ENCODE measurements around the gene ZNF785. TPM values are rescaled to one million over a fixed set of nuclear protein-coding genes. Genes with fewer than 3 reads are reported as not detected.

Gene ZNF785
- total RNA-seq = 3.2 and 4.3 TPM in 2 replicates

DNA sequence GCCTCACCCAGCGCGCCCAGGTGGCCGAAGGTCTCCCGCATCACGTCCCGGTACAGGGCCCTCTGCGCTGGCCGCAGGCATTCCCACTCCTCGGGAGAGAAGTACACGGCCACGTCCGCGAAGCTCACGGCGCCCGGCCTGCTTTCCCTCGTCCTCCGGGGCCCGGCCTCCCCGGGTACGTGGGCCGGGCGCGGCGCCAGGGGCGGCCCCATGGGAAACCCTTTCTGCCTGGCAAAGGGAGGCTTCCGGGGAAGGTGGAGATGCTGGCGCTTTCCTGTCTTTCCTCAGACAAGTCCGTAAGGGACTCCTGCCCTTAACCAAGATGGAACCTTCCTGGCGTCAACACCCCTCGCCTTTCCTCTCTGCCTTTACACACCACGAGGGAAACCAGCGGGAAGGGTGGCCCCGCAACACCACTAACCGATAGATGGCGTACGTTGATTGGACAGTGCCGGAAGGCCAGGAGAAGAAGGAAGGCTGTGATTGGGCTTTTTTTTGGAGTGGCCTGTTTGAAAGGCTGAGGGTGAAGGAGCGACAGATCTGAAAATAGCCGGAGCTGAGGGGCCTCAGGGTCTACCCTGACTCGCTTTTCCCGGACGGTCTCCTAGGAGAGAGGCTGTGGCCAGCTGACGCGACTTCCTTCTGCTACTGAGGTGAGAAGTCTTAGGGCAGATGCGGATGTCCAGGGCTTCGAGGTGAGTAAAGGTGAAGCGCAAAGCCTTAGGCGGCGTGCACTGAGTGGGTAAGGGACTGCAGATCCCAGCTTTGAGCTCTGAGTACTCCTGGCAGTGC, at the start of gene ZNF785:
Gene ZNF785, minus strand, starts transcription at position 298 of the 792 bp plus-strand sequence. Its CDS starts 86 bp downstream, at position 212.

GRCh38 chr16:30609926-30610839, 24.7 kb upstream of the ZNF785 start, which contains the start of gene ZNF689:
Gene ZNF689 (minus strand): TSS chr16:30610389. CDS start chr16:30610041, 348 bp downstream.

DNA sequence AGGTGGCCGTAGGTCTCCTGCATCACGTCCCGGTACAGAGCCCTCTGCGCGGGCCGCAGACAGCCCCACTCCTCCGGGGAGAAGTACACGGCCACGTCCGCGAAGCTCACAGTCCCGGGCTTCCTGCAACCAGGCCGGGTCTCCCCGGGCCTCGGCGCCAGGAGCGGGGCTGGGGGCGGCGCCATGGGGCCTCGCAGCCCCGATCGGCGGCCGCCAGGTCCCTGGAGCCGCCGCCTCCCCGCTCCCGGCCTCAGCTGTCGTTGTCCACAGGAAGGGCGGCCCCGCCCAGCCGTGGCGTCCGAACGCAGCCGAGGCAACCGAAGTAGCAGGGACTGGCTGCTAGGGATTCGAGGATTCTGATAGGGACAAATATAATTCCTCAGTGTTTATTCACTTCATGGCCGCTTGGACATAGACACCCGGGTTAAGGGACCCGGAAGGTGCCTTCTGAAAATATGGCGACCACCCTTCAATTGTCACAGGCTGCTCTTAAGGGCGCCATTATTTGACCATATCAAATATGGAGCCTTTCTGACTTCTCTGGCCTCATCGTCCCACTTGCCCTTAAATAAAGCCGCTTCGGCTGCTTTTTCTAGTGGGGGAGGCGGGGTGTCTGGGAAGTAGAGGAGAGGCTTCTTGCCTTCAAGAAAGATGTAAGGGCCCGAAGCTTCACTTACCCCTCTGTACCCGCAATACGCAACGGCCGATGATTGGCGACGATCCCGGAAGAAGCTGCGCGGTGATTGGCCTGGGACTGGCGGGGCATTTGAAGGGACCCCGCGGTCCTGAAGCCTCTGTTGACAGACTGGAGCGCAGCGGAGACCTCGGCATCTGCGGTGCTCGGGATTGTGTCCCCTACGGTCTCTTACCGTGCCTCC, 13.8 kb downstream of the ZNF785 start, which contains the start of gene ZNF688:
Gene ZNF688, minus strand, starts transcription at position 270 of the 878 bp plus-strand sequence. Its CDS starts 85 bp downstream, at position 185.

DNA sequence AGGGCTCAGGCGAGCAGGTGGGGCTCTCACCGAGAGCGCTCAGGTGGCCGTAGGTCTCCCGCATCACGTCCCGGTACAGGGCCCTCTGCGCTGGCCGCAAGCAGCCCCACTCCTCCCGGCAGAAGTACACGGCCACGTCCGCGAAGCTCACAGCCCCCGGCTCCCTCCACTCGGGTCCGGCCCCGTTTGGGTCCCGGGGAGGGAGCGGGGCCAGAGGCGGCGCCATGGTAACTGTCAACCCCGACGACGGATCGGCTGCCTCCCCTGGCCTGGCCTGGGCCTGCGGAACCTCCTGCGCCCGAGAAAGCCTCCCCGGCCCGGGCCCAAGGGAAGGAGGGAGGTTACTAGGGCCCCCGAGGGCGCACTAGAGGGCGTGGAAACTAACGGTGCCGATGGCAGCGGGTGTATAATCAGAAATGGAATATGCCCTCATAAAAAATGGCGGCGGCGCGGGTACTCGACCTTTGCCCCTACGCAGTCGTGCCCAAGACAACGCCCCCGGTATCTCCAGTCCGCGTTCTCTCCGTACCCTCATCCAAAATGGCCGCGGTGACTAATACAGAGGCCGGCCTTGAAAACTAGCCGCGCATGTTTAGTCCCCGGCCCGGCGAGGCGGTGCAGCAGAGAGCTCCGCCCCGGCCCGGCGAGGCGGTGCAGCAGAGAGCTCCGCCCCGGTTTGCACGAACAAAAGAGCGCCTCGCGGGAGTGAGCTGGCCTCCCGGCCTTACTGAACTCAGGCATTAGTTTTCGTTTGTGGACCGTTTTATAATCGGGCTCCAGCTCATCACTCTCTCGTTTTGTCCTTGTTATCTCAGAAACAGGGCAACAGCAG, 27.3 kb downstream of the ZNF785 start, which contains the start of gene ZNF764:
Gene ZNF764, minus strand, starts transcription at position 418 of the 832 bp plus-strand sequence. Its CDS starts 192 bp downstream, at position 226.

GRCh38 chr16:30534368-30535105, 51.0 kb downstream of the ZNF785 start, which contains the start of gene ZNF747:
Gene ZNF747 (minus strand): TSS chr16:30534858. CDS start chr16:30534679, 179 bp downstream.

Other genes starting within 250 kb of the ZNF785 start
- 38.1 and 39.5 TPM in 2 replicates for gene CD2BP2, start 230.4 kb downstream of the ZNF785 start, total RNA-seq
- gene TBC1D10B, start 215.2 kb downstream of the ZNF785 start, total RNA-seq = 35.3 and 37.5 TPM in 2 replicates
- not detected in 2 replicates for gene MYL11, start 210.9 kb downstream of the ZNF785 start, total RNA-seq
- not detected in 2 replicates for gene SEPTIN1, start 203.1 kb downstream of the ZNF785 start, total RNA-seq
- 8.3 and 9.5 TPM in 2 replicates for gene ZNF48, start 190.3 kb downstream of the ZNF785 start, total RNA-seq
- gene ZNF771, start 178.1 kb downstream of the ZNF785 start, total RNA-seq = 7.9 and 19.4 TPM in 2 replicates
- 48.1 and 55.7 TPM in 2 replicates for gene DCTPP1, start 155.7 kb downstream of the ZNF785 start, total RNA-seq
- 18.9 and 19.5 TPM in 2 replicates for gene SEPHS2, start 139.8 kb downstream of the ZNF785 start, total RNA-seq
- gene ITGAL, start 113.0 kb downstream of the ZNF785 start, total RNA-seq = not detected in 2 replicates
- gene ZNF768, start 59.1 kb downstream of the ZNF785 start, total RNA-seq = 27.6 and 31.6 TPM in 2 replicates
- 5.5 and 7.0 TPM in 2 replicates for gene ZNF747, start 50.8 kb downstream of the ZNF785 start, total RNA-seq
- 6.3 and 8.2 TPM in 2 replicates for gene ZNF764, start 27.3 kb downstream of the ZNF785 start, total RNA-seq
- gene ZNF688, start 14.0 kb downstream of the ZNF785 start, total RNA-seq = 8.7 and 11.8 TPM in 2 replicates
- gene ZNF689, start 24.7 kb upstream of the ZNF785 start, total RNA-seq = 3.4 and 5.5 TPM in 2 replicates
- gene PRR14, start 65.3 kb upstream of the ZNF785 start, total RNA-seq = 14.7 and 27.7 TPM in 2 replicates
- 21.3 and 29.2 TPM in 2 replicates for gene FBRS, start 72.7 kb upstream of the ZNF785 start, total RNA-seq
- 7.4 and 12.9 TPM in 2 replicates for gene SRCAP, start 113.5 kb upstream of the ZNF785 start, total RNA-seq
- gene PHKG2, start 162.7 kb upstream of the ZNF785 start, total RNA-seq = 17.9 and 19.8 TPM in 2 replicates
- 1.7 and 3.0 TPM in 2 replicates for gene CFAP119, start 176.4 kb upstream of the ZNF785 start, total RNA-seq
- 66.8 and 76.7 TPM in 2 replicates for gene RNF40, start 176.6 kb upstream of the ZNF785 start, total RNA-seq
- gene ZNF629, start 201.5 kb upstream of the ZNF785 start, total RNA-seq = 9.9 and 14.6 TPM in 2 replicates

All from airway epithelial cell (primary cell).